HG03045 (cell line): ENCODE results near the gene ENOSF1.

Experiments used
- ATAC-seq: cut with Tn5 transposase; IDR thresholded peaks from one replicate; pipeline ENCODE4 v1.9.1; 2021; ENCODE audit warnings: mild to moderate bottlenecking, moderate library complexity; ENCODE audit not compliant: unreplicated experiment

Gene ENOSF1

GRCh38 chr18:644395-645004 is 67.9 kb downstream of the ENOSF1 start:
- no peak for ATAC-seq

GRCh38 chr18:641224-641623 is 71.2 kb downstream of the ENOSF1 start:
- no peak for ATAC-seq

- no peak for ATAC-seq
Observed at GRCh38 chr18:635171-635570, 77.3 kb downstream of the ENOSF1 start.

GRCh38 chr18:634551-635045 is 77.8 kb downstream of the ENOSF1 start:
- ATAC-seq = no peak

GRCh38 chr18:631560-631959 is 80.9 kb downstream of the ENOSF1 start:
- ATAC-seq = no peak

- ATAC-seq = no peak
Observed at GRCh38 chr18:629269-630150, 82.9 kb downstream of the ENOSF1 start.

- no peak for ATAC-seq
Observed at GRCh38 chr18:627231-627630, 85.2 kb downstream of the ENOSF1 start.

GRCh38 chr18:623761-624620 is 88.4 kb downstream of the ENOSF1 start:
- ATAC-seq = no peak

GRCh38 chr18:622289-622688 is 90.1 kb downstream of the ENOSF1 start:
- no peak for ATAC-seq

GRCh38 chr18:621291-622043 is 91.0 kb downstream of the ENOSF1 start:
- ATAC-seq = no peak
